VCaP (cell line): ENCODE results near the gene MINK1.
A peak's percentile ranks its signal among the peaks of the same experiment; 100 is the strongest.

Experiments
- H3K27ac ChIP-seq: fragments of 450-650 bp; 2 replicates; pipeline ENCODE4 v1.5.1; 2017
- TF ChIP-seq, protein P1 (sequence below): fragments of 450-650 bp; conservative IDR thresholded peaks from 2 replicates; pipeline ENCODE4 v1.5.1; 2017; ENCODE audit warnings: mild to moderate bottlenecking, moderate library complexity

MINK1 gene

GRCh38 chr17:4789701-4789950, 43.5 kb upstream of the MINK1 start:
- peak overlapping the region; percentile 84 for H3K27ac ChIP-seq
- TF ChIP-seq, protein P1, sequence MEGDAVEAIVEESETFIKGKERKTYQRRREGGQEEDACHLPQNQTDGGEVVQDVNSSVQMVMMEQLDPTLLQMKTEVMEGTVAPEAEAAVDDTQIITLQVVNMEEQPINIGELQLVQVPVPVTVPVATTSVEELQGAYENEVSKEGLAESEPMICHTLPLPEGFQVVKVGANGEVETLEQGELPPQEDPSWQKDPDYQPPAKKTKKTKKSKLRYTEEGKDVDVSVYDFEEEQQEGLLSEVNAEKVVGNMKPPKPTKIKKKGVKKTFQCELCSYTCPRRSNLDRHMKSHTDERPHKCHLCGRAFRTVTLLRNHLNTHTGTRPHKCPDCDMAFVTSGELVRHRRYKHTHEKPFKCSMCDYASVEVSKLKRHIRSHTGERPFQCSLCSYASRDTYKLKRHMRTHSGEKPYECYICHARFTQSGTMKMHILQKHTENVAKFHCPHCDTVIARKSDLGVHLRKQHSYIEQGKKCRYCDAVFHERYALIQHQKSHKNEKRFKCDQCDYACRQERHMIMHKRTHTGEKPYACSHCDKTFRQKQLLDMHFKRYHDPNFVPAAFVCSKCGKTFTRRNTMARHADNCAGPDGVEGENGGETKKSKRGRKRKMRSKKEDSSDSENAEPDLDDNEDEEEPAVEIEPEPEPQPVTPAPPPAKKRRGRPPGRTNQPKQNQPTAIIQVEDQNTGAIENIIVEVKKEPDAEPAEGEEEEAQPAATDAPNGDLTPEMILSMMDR: no peak

DNA sequence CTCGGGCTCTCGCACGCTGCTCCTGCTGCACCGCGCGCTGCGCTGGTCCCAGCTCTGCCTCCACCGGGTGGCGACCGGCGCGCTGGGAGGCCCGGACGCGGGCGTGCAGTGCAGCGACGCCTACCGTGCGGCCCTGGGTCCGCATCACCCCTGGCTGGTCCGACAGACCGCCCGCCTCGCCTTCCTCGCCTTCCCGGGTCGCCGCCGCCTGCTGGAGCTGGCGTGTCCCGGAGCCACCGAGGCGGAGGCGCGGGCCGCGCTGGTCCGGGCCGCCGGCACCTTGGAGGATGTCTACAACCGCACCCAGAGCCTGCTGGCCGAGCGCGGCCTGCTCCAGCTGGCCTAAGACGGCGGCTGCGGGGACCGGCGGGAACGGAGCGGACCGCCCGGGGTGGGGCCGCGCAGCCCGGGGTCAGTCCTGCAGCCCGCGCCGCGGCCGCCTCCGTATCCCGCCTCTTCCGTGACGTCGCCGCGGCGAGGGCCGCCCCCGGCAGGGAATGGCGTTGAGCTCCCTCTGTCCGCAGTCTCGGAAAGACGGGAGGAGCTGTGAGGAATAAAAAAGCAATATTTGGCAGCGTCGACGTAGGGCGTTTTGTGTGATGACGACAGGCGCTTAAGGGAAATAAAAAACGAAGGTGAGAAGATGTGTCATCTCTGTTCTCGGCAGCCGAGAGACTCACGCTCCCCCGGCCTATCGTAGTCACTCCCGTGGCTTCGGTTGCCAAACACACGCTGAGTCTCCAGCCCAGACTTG, 43.0 kb upstream of the MINK1 start:
- TF ChIP-seq, protein P1: peak; percentile 79
- peak overlapping the region; percentile 84 for H3K27ac ChIP-seq

- TF ChIP-seq, protein P1: no peak
- H3K27ac ChIP-seq: peak overlapping the region; percentile 84; the same call in 1 of the 2 replicates
These were observed 42.4 kb upstream of the MINK1 start for GRCh38 chr17:4790705-4791088.

DNA sequence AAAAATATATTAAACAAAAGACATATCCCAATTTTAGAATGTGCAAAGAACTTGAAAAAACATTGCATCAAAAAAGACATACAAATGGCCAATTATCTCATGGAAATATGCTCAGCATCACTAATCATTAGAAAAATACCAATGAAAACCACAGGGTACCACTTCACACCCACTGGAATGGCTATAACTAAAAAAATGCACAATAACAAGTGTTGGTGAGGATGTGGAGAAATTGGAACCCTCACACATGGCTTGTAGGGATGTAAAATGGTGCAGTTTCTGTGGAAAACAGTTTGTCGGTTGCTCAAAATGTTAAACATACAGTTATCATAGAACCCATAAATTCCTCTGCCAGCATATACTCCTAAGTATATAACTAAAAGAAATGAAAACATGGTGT, 38.0 kb upstream of the MINK1 start:
- peak overlapping the region; percentile 72 for H3K27ac ChIP-seq

DNA sequence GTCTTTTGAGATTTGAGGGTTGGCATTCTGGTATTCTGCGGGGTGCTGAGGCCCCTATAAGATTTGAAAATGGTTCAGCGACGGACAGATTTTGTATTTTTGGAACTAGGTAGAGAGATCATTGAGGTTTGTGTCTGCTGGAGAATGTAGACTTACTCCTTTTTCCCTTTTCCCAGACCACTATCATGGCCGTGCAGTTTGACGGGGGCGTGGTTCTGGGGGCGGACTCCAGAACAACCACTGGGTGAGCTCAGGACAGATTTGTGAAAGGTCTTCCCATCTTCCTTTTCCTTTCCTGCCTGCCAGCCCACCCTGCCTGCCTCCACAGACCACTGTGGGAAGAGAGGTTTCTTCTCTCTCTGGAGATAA, 36.6 kb upstream of the MINK1 start:
- peak overlapping the region; percentile 72 for H3K27ac ChIP-seq
- TF ChIP-seq, protein P1: no peak

More for the DNA sequence above, 38.0 kb upstream of the MINK1 start:
- TF ChIP-seq, protein P1: no peak

GRCh38 chr17:4800462-4801196, 32.5 kb upstream of the MINK1 start:
- TF ChIP-seq, protein P1: no peak

DNA sequence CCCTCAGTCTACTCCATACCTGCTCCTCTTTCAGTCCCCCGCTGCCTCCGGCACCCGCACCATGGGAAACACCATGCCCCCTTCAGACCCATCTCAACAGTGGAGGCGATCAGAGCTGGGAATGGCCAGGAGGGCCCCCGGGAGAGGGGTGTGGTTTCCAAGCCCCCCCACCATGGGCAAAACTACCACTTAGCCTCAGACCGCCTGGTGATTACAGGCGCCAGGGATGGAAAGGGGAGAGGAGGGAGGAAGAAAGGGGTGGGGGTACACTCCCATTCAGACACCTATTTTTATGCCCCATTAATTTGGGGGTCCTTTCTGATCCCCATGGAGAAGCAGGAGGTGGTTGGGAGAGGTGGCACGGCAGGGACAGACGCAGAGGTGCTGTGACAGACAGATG, 30.9 kb upstream of the MINK1 start, which contains the start of gene C17orf114:
C17orf114 (minus strand) TSS at position 101 of the 400 bp plus-strand sequence.
- H3K27ac ChIP-seq: no peak within 1 kb of the TSS
- TF ChIP-seq, protein P1: no peak

More at GRCh38 chr17:4800462-4801196, 32.5 kb upstream of the MINK1 start:
- H3K27ac ChIP-seq: no peak overlapping the region
